Coronary artery (tissue), 2 donors: Measurements from ENCODE around the gene COPZ2.

ENCODE experiments used
- DNase-seq: peaks from one replicate; pipeline ENCODE4 v3.0.0-alpha.2; 2017; ENCODE audit warnings: low spot score
- H3K27ac ChIP-seq, 2 donors: fragments of 200-600 bp; sonication (generic); one replicate each; pipeline ENCODE4 v1.5.1; 2016 to 2019
- H3K4me3 ChIP-seq: fragments of 200-600 bp; sonication (generic); 2 replicates; pipeline ENCODE4 v1.5.1; 2016; ENCODE audit warnings: mild to moderate bottlenecking, moderate library complexity
- CTCF ChIP-seq: fragments of 200-600 bp; sonication (generic); IDR thresholded peaks from one replicate; pipeline ENCODE4 v1.5.1; 2019; ENCODE audit warnings: antibody characterized with exemption

Gene COPZ2

GRCh38 chr17:47982645-47983390 is 54.8 kb downstream of the COPZ2 start:
- no peak overlapping the region for H3K27ac ChIP-seq
- TF ChIP-seq CTCF = no peak
- no peak for DNase-seq
- no peak overlapping the region for H3K4me3 ChIP-seq

GRCh38 chr17:47982091-47982617 is 55.4 kb downstream of the COPZ2 start:
- TF ChIP-seq CTCF = no peak
- no peak overlapping the region for H3K4me3 ChIP-seq
- DNase-seq = no peak
- no peak overlapping the region for H3K27ac ChIP-seq

- no peak for TF ChIP-seq CTCF
- no peak for DNase-seq
- H3K4me3 ChIP-seq = no peak overlapping the region
- H3K27ac ChIP-seq = no peak overlapping the region
Observed at GRCh38 chr17:47981462-47981861, 56.1 kb downstream of the COPZ2 start.

- no peak for DNase-seq
- no peak overlapping the region for H3K27ac ChIP-seq
- no peak for TF ChIP-seq CTCF
- H3K4me3 ChIP-seq = no peak overlapping the region
Observed at GRCh38 chr17:47980541-47980940, 57.1 kb downstream of the COPZ2 start.

GRCh38 chr17:47978324-47978723 is 59.3 kb downstream of the COPZ2 start:
- DNase-seq = no peak
- Histone ChIP-seq H3K27ac (no peak overlapping the region), H3K4me3 (no peak overlapping the region)
- peak; percentile 40 for TF ChIP-seq CTCF
